Limb (tissue), 2 donors: ENCODE measurements around the gene CALML5.

ENCODE experiments used
- DNase-seq, 2 donors: peaks; one replicate each; pipeline ENCODE4 v3.0.0-alpha.2; 2016; ENCODE audit errors: extremely low spot score in 2 of 2

Gene CALML5

GRCh38 chr10:5533098-5533731 is 33.8 kb upstream of the CALML5 start:
- peak in 1 of 2 donors; percentile 34 for DNase-seq

- no peak for DNase-seq
These were observed 33.3 kb upstream of the CALML5 start for GRCh38 chr10:5532618-5533097.

GRCh38 chr10:5532307-5532605 is 32.9 kb upstream of the CALML5 start:
- peak in 1 of 2 donors; percentile 4 for DNase-seq

- peak in 1 of 2 donors; percentile 14 for DNase-seq
These were observed 32.4 kb upstream of the CALML5 start for GRCh38 chr10:5531558-5532306.

- DNase-seq = peak in 1 of 2 donors; percentile 19
These were observed 31.6 kb upstream of the CALML5 start for GRCh38 chr10:5530846-5531557.

- DNase-seq = peak in 1 of 2 donors; percentile 12
These were observed 31.0 kb upstream of the CALML5 start for GRCh38 chr10:5530412-5530806.

GRCh38 chr10:5529702-5530411 is 30.5 kb upstream of the CALML5 start:
- peak; percentile 29 to 32 for DNase-seq

GRCh38 chr10:5528989-5529701 is 29.8 kb upstream of the CALML5 start:
- DNase-seq = peak in 1 of 2 donors; percentile 24

GRCh38 chr10:5527332-5528200 is 28.2 kb upstream of the CALML5 start:
- DNase-seq = peak in 1 of 2 donors; percentile 29

GRCh38 chr10:5526691-5527331 is 27.4 kb upstream of the CALML5 start:
- DNase-seq = peak in 1 of 2 donors; percentile 14

- DNase-seq = peak in 1 of 2 donors; percentile 17
These were observed 26.4 kb upstream of the CALML5 start for GRCh38 chr10:5525561-5526341.

GRCh38 chr10:5524641-5525560 is 25.5 kb upstream of the CALML5 start, which contains the start of gene CALML3:
CALML3 (plus strand) TSS chr10:5524961; CDS start chr10:5525086, 125 bp downstream.
- DNase-seq = peak in 1 of 2 donors; percentile 27

GRCh38 chr10:5523796-5524574 is 24.6 kb upstream of the CALML5 start:
- DNase-seq = peak in 1 of 2 donors; percentile 14

- DNase-seq = peak in 1 of 2 donors; percentile 17
These were observed 23.7 kb upstream of the CALML5 start for GRCh38 chr10:5522913-5523560.

- DNase-seq = no peak
These were observed 19.7 kb upstream of the CALML5 start for GRCh38 chr10:5519054-5519453.

GRCh38 chr10:5518143-5518542 is 18.8 kb upstream of the CALML5 start:
- DNase-seq = peak in 1 of 2 donors; percentile 3
